Loucy (cell line): ENCODE data around the gene TSSC4.

Source experiments
- H2AFZ ChIP-seq: fragments of 200-600 bp; sonication (generic); 2 replicates; pipeline ENCODE4 v1.6.0; 2016; ENCODE audit warnings: antibody characterized with exemption, mild to moderate bottlenecking, low read length, moderate library complexity
- H3F3A ChIP-seq: fragments of 200-600 bp; 2 replicates; pipeline ENCODE4 v1.6.0; 2016; ENCODE audit warnings: antibody characterized with exemption, low read depth, mild to moderate bottlenecking
- H3K27me3 ChIP-seq: fragments of 200-600 bp; sonication (generic); 2 replicates; pipeline ENCODE4 v1.6.1; 2014; ENCODE audit warnings: low read length, mild to moderate bottlenecking; ENCODE audit not compliant: insufficient read depth, poor library complexity, severe bottlenecking
- H3K36me3 ChIP-seq: fragments of 200-600 bp; sonication (generic); 2 replicates; pipeline ENCODE4 v1.6.1; 2016; ENCODE audit warnings: low read length; ENCODE audit not compliant: insufficient read depth
- H3K4me1 ChIP-seq: fragments of 200-600 bp; sonication (generic); 2 replicates; pipeline ENCODE4 v1.5.1; 2014; ENCODE audit warnings: low read length, mild to moderate bottlenecking; ENCODE audit not compliant: insufficient read depth, poor library complexity, severe bottlenecking
- H3K4me2 ChIP-seq: fragments of 200-600 bp; sonication (generic); 2 replicates; pipeline ENCODE4 v1.6.0; 2014; ENCODE audit warnings: antibody characterized with exemption, low read length, low read depth, mild to moderate bottlenecking; ENCODE audit not compliant: poor library complexity, severe bottlenecking
- H3K4me3 ChIP-seq: fragments of 200-600 bp; sonication (generic); 2 replicates; pipeline ENCODE4 v1.5.1; 2014; ENCODE audit warnings: low read length, mild to moderate bottlenecking, mixed read lengths; ENCODE audit not compliant: poor library complexity, severe bottlenecking
- H3K79me2 ChIP-seq: fragments of 200-600 bp; sonication (generic); 2 replicates; pipeline ENCODE4 v1.6.1; 2014; ENCODE audit warnings: low read length; ENCODE audit not compliant: insufficient read depth
- H3K9ac ChIP-seq: fragments of 200-600 bp; sonication (generic); 2 replicates; pipeline ENCODE4 v1.6.0; 2014; ENCODE audit warnings: mild to moderate bottlenecking, low read depth, low read length, moderate library complexity; ENCODE audit not compliant: poor library complexity, severe bottlenecking
- H3K9me2 ChIP-seq: fragments of 200-600 bp; sonication (generic); replicated peaks from 2 replicates; pipeline ENCODE4 v1.6.1; 2016; ENCODE audit warnings: low read depth, low read length, mixed read lengths
- H3K9me3 ChIP-seq: fragments of 200-600 bp; sonication (generic); 2 replicates; pipeline ENCODE4 v1.6.1; 2014; ENCODE audit warnings: mild to moderate bottlenecking, antibody characterized with exemption, low read length, low read depth; ENCODE audit not compliant: insufficient read depth
- H4K20me1 ChIP-seq: fragments of 200-600 bp; sonication (generic); 2 replicates; pipeline ENCODE4 v1.6.0; 2014; ENCODE audit warnings: antibody characterized with exemption, low read length, mild to moderate bottlenecking; ENCODE audit not compliant: insufficient read depth, poor library complexity, severe bottlenecking
- CTCF ChIP-seq: fragments of 200-600 bp; sonication (generic); conservative IDR thresholded peaks from 2 replicates; pipeline ENCODE4 v1.5.1; 2014; ENCODE audit warnings: mild to moderate bottlenecking, antibody characterized with exemption, low read length
- EZH2phosphoT487 ChIP-seq: fragments of 200-600 bp; IDR thresholded peaks from 2 replicates; pipeline ENCODE4 v1.6.1; 2018; ENCODE audit warnings: antibody characterized with exemption, mild to moderate bottlenecking, moderate library complexity, borderline replicate concordance

The TSSC4 gene

GRCh38 chr11:2359557-2359956 is 41.0 kb upstream of the TSSC4 start:
- no peaks in the 10 kb centered on the region for H3K9me2 ChIP-seq
- no peak overlapping the region for H3K4me2 ChIP-seq
- H3K4me1 ChIP-seq, result no peaks in the 10 kb centered on the region
- H3K9me3 ChIP-seq, result no peaks in the 10 kb centered on the region
- TF ChIP-seq CTCF, result no peak
- no peak for TF ChIP-seq EZH2phosphoT487
- H3K36me3 ChIP-seq, result no peaks in the 10 kb centered on the region
- no peak overlapping the region for H3K9ac ChIP-seq
- no peaks in the 10 kb centered on the region for H3K79me2 ChIP-seq
- H4K20me1 ChIP-seq, result no peaks in the 10 kb centered on the region
- no peaks in the 10 kb centered on the region for H3K27me3 ChIP-seq
- no peak overlapping the region for H3K4me3 ChIP-seq
- no peaks in the 10 kb centered on the region for H3F3A ChIP-seq
- H2AFZ ChIP-seq, result no peak overlapping the region

GRCh38 chr11:2360081-2360642 is 40.4 kb upstream of the TSSC4 start:
- Histone ChIP-seq H3K9me3 (no peaks in the 10 kb centered on the region), H3K4me3 (no peak overlapping the region), H3K27me3 (no peaks in the 10 kb centered on the region), H3K4me1 (no peaks in the 10 kb centered on the region), H3K9ac (no peak overlapping the region), H3K79me2 (no peaks in the 10 kb centered on the region), H2AFZ (no peak overlapping the region), H3F3A (no peaks in the 10 kb centered on the region), H3K36me3 (no peaks in the 10 kb centered on the region), H3K4me2 (no peak overlapping the region), H4K20me1 (no peaks in the 10 kb centered on the region), H3K9me2 (no peaks in the 10 kb centered on the region)
- no peak for TF ChIP-seq EZH2phosphoT487
- no peak for TF ChIP-seq CTCF

- H2AFZ ChIP-seq, result no peak overlapping the region
- H3K4me2 ChIP-seq, result no peak overlapping the region
- TF ChIP-seq CTCF, result no peak
- no peak for TF ChIP-seq EZH2phosphoT487
- H3K9me3 ChIP-seq, result no peaks in the 10 kb centered on the region
- H3K79me2 ChIP-seq, result no peaks in the 10 kb centered on the region
- H3K9ac ChIP-seq, result no peak overlapping the region
- H3K27me3 ChIP-seq, result no peaks in the 10 kb centered on the region
- no peaks in the 10 kb centered on the region for H3K4me1 ChIP-seq
- no peaks in the 10 kb centered on the region for H4K20me1 ChIP-seq
- H3K9me2 ChIP-seq, result no peaks in the 10 kb centered on the region
- no peaks in the 10 kb centered on the region for H3F3A ChIP-seq
- H3K4me3 ChIP-seq, result no peak overlapping the region
- H3K36me3 ChIP-seq, result no peaks in the 10 kb centered on the region
Measured at GRCh38 chr11:2361565-2361964, 39.0 kb upstream of the TSSC4 start.
